MG63 (cell line): ENCODE results near the gene CACNA1S. TPM values are rescaled to one million over a fixed set of nuclear protein-coding genes. Genes with fewer than 3 reads are reported as not detected.

Experiments
- DNase-seq: peaks from one replicate; pipeline ENCODE4 v3.0.0-alpha.2; 2020
- H3K27me3 ChIP-seq: fragments of 250-450 bp; sonication (Bioruptor Pico); 2 replicates; pipeline ENCODE4 v1.5.1; 2020; ENCODE audit warnings: mild to moderate bottlenecking, moderate library complexity
- H3K36me3 ChIP-seq: fragments of 250-450 bp; sonication (Bioruptor Pico); 2 replicates; pipeline ENCODE4 v1.5.1; 2020; ENCODE audit warnings: mild to moderate bottlenecking, moderate library complexity
- H3K4me3 ChIP-seq: fragments of 250-450 bp; sonication (Bioruptor Pico); 2 replicates; pipeline ENCODE4 v1.5.1; 2020; ENCODE audit warnings: mild to moderate bottlenecking, moderate library complexity
- H3K9me3 ChIP-seq: fragments of 250-450 bp; sonication (Bioruptor Pico); 2 replicates; pipeline ENCODE4 v1.5.1; 2020; ENCODE audit warnings: mild to moderate bottlenecking, moderate library complexity
- total RNA-seq: library from RNA; depleted of rRNA; stranded (reverse); fragments of >200 nt; shearing (Covaris generic); gene quantifications from 2 replicates; pipeline ENCODE4 v1.2.3, GENCODE V29; 2014; ENCODE audit warnings: low replicate concordance

Gene CACNA1S
- total RNA-seq, 1 experiment from 2014 or later = not detected

DNA sequence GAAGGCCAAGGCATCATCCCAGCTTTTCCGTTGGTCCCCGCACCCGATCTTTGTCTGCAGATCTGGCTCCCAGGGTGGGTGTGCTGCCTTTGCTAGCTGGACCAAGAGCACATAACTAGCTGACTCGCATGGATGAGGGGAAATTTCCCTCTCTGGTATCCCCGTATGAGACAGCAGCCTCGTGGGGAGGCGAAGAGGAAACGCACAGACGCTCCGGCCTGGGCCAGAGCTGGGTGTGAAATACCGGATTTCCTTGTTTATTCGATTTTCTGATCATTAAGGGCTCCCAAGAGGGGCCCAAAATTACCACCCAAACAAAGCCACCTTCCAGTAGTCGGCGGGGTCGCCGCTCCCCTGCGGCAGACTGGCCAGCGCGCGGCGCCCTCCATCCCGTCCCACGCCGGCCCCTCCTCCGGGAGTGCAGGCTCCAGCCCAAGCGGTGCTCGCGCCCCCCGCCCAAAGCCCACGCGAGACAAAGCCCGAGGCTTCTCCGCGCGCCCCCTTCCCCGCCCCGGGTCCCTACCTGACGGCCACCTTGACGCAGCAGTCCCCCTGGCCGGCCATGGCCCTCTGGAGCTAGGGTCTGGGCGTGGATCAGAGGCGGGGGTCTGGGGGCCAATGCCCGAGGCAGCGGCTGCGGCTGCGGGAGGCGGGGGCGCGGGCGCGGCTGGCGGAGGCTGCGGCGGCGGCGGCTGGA is 89.3 kb downstream of the CACNA1S start:
- Histone ChIP-seq H3K36me3 (no peaks in the 10 kb centered on the region), H3K9me3 (no peaks in the 10 kb centered on the region), H3K4me3 (peak overlapping the region; percentile 34), H3K27me3 (0 out of 2 replicates have a peak, but pooled peaks cover 4% of the 10 kb centered on the region)
- DNase-seq = no peak

DNA sequence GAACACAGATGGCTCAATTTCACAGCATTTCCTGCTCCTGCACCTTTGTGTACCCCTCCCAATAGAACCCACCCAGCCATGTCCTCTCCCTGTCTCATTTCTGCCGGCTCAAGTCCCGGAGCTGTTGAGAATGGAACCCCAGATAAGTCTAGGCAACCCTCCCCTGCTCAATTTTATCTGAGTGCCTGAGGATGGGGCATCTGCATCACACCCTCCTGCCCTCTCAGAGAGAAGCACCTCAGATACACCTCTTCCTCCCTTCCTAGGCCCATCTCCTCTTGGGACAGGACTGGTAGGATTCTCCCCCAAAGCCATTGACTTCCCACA is 89.8 kb downstream of the CACNA1S start:
- DNase-seq = no peak

DNA sequence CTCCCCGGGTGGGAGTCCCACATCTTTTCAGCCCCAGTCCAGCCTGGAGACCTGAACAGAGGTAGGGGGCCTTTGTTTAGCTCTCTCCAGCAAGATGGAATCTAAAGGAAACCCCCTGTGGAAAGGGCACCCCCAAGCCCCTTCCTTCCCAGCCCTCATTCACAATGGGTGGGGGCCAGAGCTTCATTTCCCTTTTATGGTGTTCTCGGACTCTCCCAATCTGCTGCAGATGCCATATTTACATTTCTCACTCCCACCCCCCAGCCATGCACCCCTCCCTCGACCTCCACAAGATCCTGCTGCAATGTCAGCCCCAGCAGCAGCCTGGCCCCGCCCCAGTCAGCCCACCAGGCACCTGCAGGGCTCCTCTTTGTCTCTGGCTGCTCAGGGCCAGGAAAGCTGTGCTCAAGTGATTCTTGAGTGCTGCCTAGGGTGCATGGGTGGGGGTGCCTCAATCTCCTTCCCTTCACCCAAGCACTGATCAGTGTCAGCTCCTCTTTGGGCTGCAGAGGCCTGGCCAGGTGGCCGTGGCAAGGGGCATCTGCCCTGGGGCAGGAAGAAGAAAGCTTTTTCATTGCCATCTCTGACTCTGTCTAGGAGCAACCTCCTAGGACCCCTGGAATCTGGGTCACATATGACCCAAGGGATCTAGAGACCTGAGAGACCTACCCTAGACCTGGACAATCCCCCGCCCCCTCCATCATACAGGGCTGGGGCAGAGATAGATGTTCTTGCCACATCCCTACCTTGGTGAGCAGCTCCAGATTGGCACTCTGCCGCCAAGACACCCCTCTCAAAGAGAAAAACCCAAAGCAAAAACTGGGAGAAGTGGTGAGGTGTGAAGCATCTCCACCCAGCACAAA is 90.4 kb downstream of the CACNA1S start:
- no peaks in the 10 kb centered on the region for H3K36me3 ChIP-seq
- H3K27me3 ChIP-seq = 0 out of 2 replicates have a peak, but pooled peaks cover 4% of the 10 kb centered on the region
- H3K4me3 ChIP-seq = no peak overlapping the region
- no peaks in the 10 kb centered on the region for H3K9me3 ChIP-seq
- no peak for DNase-seq

More for the DNA sequence above, 89.8 kb downstream of the CACNA1S start:
- 0 out of 2 replicates have a peak, but pooled peaks cover 4% of the 10 kb centered on the region for H3K27me3 ChIP-seq
- H3K36me3 ChIP-seq = no peaks in the 10 kb centered on the region
- no peak overlapping the region for H3K4me3 ChIP-seq
- no peaks in the 10 kb centered on the region for H3K9me3 ChIP-seq

DNA sequence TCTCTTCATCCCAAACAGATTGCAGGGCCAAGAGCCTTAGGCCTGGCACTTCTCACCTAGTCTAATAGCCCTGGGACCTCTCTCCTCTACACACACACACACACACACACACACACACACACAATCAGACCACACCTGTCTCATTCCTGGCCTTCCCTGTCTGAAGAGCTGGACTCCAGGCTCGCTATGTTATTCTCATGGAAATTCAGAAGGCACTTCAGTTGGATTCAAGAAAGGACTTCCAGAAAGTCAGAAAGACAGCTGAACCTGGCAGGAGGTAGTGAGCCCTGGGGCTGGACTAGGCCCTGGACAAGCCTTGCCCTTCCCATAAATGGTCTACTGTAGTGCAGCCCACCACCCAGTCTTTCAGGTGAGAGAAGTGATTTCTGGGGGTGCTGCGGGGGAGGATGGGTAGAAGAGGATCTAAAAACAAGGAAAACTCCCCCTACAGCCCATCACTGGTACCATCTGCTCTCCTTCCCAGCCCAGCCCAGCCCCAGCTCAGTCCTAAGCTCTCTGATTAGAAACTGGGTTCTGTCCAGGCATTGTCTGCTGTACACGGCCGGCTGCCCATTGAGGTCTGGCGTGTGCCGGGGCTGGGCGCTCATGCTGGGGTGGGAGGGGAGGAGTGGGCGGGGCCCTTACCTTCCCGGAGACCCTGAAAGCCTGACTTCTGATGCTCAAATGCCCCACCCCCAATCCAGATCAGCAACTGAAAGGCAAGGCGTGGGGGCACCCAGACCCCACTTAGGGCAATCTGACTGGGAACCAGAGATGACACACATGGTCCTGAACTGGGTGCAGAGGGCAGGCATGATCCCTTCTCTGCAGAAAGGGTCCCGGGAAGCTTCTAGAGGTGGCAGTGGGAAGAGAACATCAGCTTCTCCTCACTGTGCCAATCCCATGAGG is 91.3 kb downstream of the CACNA1S start:
- no peak for DNase-seq
- H3K9me3 ChIP-seq = no peaks in the 10 kb centered on the region
- 0 out of 2 replicates have a peak, but pooled peaks cover 4% of the 10 kb centered on the region for H3K27me3 ChIP-seq
- H3K36me3 ChIP-seq = no peaks in the 10 kb centered on the region
- no peak overlapping the region for H3K4me3 ChIP-seq

DNA sequence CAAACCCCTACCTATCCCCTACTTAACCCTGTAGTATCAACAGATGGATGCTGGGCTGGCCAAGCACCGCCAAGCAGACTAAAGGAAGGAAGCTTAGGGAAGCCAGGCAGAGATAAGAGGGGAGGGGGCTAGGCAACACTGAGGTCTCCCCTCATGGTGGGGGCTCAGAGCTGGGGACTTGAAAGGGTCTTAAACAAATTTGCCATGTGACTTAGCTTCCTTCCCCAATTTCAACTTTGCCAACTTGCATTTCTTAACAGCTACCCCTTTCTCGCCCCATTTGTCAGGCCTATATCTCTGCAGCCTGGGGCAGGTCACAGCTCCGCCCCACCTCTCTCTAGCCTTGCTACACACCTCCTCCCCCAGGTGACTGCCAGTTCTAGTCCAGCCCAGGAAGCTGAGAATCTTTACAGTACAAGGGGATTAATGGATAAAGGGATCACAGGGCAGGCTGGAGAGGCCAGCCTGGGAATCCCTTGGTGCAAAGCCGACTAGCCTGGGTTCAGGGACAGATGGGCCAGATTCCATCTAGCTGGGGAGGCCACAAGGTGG is 92.1 kb downstream of the CACNA1S start:
- Histone ChIP-seq H3K27me3 (0 out of 2 replicates have a peak, but pooled peaks cover 4% of the 10 kb centered on the region), H3K9me3 (no peaks in the 10 kb centered on the region), H3K4me3 (no peak overlapping the region), H3K36me3 (no peaks in the 10 kb centered on the region)
- no peak for DNase-seq

DNA sequence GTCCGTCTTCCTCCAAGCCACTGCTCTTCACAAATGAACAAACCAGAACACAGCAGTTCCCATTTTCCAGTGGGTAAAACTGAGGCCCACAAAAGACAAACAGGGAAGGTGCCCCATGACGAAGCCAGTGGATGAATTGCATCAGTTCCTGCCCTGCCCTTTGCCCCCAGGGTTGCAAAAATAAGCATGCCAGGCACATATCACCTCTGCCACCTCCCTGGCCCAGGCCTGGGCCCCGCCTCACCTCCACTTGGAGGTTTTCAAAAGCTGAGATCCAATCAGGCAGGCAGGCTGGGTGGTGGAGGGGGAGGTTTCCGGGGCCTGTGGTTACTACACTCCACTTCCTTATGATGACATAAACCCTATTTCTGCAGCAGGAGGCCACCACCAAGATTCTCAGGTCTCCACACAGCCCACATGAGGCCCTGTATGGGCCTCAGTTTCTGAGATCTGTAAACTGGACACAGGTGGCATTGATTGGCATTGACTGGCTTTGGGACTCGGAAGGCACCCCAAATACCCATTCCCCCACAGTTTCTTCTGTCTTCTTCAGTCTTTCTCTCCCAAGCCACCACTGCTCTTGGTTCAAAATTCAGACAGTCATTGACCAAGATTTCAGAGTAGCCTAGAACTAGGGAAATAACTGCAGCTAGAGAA is 92.8 kb downstream of the CACNA1S start:
- Histone ChIP-seq H3K4me3 (no peak overlapping the region), H3K27me3 (0 out of 2 replicates have a peak, but pooled peaks cover 4% of the 10 kb centered on the region), H3K36me3 (no peaks in the 10 kb centered on the region), H3K9me3 (no peaks in the 10 kb centered on the region)
- peak; percentile 75 for DNase-seq

DNA sequence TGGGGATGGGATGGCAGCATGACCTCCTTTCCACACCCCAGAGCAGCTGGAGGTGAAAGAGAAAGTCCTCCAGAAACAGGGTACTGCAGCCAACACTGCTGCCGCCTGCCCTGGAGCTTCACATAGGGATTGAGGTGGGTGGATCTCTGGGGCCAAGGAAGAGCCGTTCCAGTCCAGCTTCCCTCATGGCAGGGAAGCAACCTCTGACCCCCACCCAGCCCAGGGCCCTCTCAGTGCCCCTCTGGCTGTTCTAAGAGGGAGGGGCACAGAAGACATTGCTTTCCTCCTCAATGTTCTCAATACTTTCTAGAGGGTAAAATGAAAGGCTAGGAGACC is 94.4 kb downstream of the CACNA1S start:
- H3K36me3 ChIP-seq = no peaks in the 10 kb centered on the region
- no peak for DNase-seq
- no peak overlapping the region for H3K4me3 ChIP-seq
- H3K27me3 ChIP-seq = 0 out of 2 replicates have a peak, but pooled peaks cover 3% of the 10 kb centered on the region
- H3K9me3 ChIP-seq = no peaks in the 10 kb centered on the region

DNA sequence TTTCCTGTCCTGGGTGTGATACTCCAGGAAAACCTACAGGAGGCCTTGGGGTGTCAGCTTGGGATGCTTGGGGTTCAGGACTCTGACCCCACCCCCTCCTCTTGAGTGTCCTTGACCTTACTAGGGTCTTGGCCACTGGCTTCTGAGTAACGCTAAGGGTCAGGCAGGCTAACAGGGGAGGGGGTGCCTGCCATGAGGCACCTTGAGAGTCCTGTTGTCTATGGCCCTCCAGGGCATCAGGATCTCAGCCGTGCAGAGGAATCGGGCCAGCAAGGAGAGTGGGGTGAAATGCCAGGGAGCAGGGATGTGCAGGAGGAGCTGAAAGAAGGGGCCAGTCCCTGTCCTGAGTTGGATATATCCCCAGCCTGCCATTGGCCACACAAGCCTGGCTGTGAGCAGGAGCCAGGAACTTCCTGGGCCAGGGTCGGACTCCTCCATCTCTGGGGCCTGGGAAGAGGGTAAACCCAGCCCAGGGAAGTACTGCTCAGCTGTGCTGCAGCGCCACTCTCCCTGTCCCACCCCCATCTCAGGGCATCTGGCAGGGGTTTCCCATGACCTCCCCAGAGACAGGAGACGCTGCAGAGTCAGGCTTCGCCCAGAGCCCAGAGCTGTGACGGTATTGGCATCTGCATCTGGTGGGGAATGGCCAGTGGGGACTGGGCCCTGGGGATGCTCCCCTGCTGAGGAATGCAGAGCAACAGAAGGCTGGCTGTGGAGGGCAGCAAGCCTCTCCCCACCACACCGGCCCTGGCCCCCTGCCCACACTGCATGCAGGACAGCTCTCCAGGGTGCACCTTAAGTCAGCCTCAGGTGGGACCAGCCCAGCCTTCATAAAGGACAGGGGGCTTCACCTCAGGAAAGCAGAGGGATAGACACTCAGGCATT is 95.0 kb downstream of the CACNA1S start:
- no peaks in the 10 kb centered on the region for H3K27me3 ChIP-seq
- H3K36me3 ChIP-seq = no peaks in the 10 kb centered on the region
- no peak overlapping the region for H3K4me3 ChIP-seq
- no peak for DNase-seq
- no peaks in the 10 kb centered on the region for H3K9me3 ChIP-seq

DNA sequence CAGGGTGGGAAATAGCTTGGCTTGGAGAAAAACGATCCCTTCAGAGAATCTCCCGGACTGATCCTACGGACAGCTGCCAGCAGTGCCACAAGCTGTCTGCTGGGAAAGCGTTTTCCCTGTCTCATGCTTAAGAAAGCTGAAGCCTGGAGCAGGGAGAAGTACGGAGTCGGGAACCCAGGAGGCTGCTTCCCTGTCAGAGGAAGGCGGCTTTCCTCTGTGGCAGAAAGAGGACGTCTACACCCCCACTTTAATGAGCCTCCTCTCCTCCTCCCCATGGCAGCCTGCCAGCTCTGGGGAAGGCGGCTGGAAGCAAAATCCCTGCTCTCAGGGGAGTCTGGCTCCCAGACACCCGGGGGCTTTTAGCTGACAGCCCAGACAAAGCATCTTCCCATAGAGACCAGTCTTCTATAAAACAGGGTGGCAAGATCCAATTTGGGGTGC is 96.0 kb downstream of the CACNA1S start:
- no peak for DNase-seq
- Histone ChIP-seq H3K27me3 (no peaks in the 10 kb centered on the region), H3K36me3 (no peaks in the 10 kb centered on the region), H3K9me3 (no peaks in the 10 kb centered on the region), H3K4me3 (no peak overlapping the region)

DNA sequence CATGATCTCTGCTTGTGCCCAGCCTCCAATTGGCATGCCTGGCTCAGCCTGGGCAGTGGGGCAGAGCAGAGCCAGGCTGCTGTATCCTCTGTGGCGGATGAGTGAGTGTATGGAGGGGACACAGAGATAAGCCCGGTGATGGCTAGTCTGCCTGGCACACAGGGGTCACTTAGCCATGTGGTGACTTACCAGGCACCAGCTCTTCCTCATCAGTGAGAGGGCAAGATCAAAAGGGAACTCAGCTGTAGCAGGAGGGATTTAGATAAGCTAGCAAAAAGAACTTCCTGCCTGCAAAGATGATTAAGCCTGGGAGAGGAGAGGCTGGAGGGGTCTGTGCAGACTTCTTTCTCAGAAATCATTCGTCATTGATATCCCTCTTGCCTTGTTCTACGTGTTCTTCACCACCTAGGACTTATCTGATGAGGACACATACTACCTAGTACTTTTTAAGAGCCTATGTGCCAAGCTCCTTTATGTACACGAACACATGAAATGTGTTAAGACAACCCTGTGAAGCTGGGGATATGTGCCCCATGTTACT is 96.6 kb downstream of the CACNA1S start:
- Histone ChIP-seq H3K4me3 (no peak overlapping the region), H3K27me3 (no peaks in the 10 kb centered on the region), H3K9me3 (no peaks in the 10 kb centered on the region), H3K36me3 (no peaks in the 10 kb centered on the region)
- no peak for DNase-seq

DNA sequence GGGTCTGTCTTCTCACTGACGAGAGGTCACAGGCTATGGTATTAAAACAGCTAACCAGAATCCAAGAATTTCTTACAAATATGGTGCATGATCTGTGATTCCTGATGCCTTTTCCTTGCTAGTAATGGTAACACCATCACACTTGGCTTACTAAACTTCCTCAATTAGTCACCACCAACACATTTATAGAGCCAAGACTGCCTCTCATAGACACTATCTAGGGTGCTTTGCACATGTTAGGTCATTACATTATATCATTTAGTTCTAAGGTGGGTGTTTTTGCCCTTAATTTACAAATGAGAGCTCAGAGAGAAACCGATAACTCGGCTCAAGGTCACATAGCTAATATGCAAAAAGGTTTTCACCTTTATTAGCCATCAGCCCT is 97.4 kb downstream of the CACNA1S start:
- DNase-seq = no peak
- no peaks in the 10 kb centered on the region for H3K9me3 ChIP-seq
- H3K36me3 ChIP-seq = no peaks in the 10 kb centered on the region
- H3K4me3 ChIP-seq = no peak overlapping the region
- no peaks in the 10 kb centered on the region for H3K27me3 ChIP-seq

DNA sequence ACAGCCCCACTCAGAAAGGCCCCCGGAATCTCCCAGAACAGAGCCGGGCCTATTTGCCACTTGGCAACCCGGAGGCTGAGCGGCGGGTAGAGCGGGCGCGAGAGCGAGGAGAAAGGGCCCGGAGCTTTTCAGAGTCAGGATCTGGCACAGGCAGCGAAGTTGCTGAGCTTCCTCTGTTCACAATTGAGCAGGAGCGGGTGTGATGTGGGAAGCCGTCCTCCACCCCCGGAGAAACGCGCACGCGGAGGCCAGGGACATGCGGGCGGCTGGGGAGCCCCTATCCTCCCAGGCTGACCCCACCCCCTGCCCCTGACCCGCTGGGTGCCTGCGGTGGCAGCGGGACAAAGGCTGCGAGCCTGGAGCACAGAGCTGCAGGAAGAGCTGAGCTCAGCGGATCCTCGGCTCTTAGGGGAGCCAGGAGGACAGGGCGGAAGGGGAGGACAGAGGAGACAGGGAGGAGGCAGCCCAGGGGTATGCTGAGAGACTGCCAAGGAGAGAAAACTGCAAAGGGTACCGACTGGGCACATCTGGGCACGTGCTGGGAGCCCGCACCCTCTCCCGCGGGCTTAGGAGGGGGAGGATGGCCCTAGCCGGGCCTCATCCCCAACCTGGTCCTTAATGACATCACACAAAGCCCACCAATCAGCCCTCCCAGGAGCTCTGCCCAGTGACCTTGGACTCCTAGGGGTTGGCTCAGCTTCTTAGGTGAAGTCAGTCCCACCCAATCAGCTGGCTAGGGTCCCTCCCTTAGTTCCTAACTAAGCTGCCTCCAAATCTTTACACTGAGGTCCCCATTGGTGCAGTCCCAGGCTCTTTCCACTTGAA is 98.0 kb downstream of the CACNA1S start:
- H3K36me3 ChIP-seq = no peaks in the 10 kb centered on the region
- H3K9me3 ChIP-seq = no peaks in the 10 kb centered on the region
- no peaks in the 10 kb centered on the region for H3K27me3 ChIP-seq
- no peak overlapping the region for H3K4me3 ChIP-seq
- no peak for DNase-seq

DNA sequence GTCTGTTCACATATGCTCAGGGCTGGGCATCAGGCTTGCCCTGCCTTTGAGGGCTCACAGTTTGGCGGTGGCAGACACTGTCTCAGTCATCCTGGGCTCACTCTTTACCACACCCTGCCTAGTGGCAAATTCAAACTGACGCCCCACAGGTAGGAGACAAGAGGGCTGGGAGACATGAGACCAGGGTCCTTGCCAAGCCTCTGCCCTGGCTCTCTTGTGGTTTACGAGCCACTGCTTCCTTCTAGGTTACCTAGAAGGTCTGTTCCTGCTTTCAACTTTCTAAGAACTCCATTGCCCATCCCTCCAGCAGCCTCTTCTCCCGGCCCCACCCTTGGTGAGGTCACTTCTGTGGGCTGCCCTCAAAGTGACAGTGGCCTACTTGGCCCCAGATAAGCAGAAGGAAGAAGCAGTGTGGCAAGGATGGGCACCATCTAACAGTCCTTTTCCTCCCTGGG is 99.2 kb downstream of the CACNA1S start:
- no peak for DNase-seq
- H3K27me3 ChIP-seq = no peaks in the 10 kb centered on the region

DNA sequence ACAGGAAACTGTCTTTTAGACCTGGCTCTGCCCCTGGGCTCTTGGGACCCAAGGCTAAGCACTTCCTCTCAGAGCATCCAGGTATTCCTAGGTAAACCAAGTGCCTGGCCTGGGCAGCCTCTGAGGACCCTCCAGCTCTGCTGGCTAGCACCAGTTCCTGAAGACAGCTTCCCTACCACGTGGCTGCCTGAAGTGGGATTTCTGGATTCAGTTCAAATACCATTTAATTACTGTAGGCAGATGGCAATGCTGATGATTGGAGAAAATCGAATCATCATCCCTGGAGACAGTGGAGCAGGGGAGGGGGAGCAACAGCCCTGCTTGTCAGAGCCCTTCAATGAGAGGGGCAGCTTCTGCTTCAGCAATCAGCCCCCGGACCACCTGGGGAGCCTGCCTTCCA is 100.6 kb downstream of the CACNA1S start:
- Histone ChIP-seq H3K9me3 (no peaks in the 10 kb centered on the region), H3K27me3 (no peaks in the 10 kb centered on the region), H3K36me3 (no peaks in the 10 kb centered on the region), H3K4me3 (no peak overlapping the region)
- no peak for DNase-seq

More for the DNA sequence above, 99.2 kb downstream of the CACNA1S start:
- Histone ChIP-seq H3K9me3 (no peaks in the 10 kb centered on the region), H3K4me3 (no peak overlapping the region), H3K36me3 (no peaks in the 10 kb centered on the region)
